RWPE1 (cell line): ENCODE measurements around the gene AAR2.

Experiments used
- CTCF ChIA-PET: fragments of 350-600 bp; sonication (Branson Sonifier 250); formaldehyde crosslinking; extraction: SDS; loops from one replicate; lab custom pipeline; 2021; lab: Yijun Ruan, JAX
- POLR2A ChIA-PET: fragments of 400-600 bp; formaldehyde crosslinking; extraction: SDS; loops from one replicate; lab custom pipeline; 2020; ENCODE audit warnings: antibody characterized with exemption; ENCODE audit not compliant: low non-redundant PET; lab: Yijun Ruan, JAX
- DNase-seq: peaks from one replicate; pipeline ENCODE4 v3.0.0; 2012; ENCODE audit warnings: low spot score
- H3K27ac ChIP-seq: fragments of 450-650 bp; 2 replicates; pipeline ENCODE4 v1.5.1; 2017
- CTCF ChIP-seq: fragments of 450-650 bp; conservative IDR thresholded peaks from 2 replicates; pipeline ENCODE4 v1.5.1; 2017; ENCODE audit warnings: low read depth, mild to moderate bottlenecking

The AAR2 gene

GRCh38 chr20:36264426-36265246 lies 28.4 kb downstream of the AAR2 start:
- DNase-seq = no peak
- ChIA-PET CTCF (interaction anchor here (0.7 to 2.1 kb wide), 2 partner anchors 9 to 236 kb away, joined by 3 to 8 read pairs; no protein-coding TSS in a partner anchor), POLR2A (no interaction called here)
- no peak for TF ChIP-seq CTCF
- H3K27ac ChIP-seq = no peak overlapping the region

GRCh38 chr20:36266189-36266588 lies 29.9 kb downstream of the AAR2 start:
- H3K27ac ChIP-seq = no peak overlapping the region
- CTCF ChIA-PET = interaction anchor here (0.6 kb wide), 2 partner anchors 334 to 896 kb away, joined by 3 to 4 read pairs; no protein-coding TSS in a partner anchor
- no peak for DNase-seq
- POLR2A ChIA-PET = no interaction called here
- TF ChIP-seq CTCF = no peak

- no peak overlapping the region for H3K27ac ChIP-seq
- TF ChIP-seq CTCF = no peak
- CTCF ChIA-PET = interaction anchor here (0.5 to 2.1 kb wide), 8 partner anchors 9 to 828 kb away, joined by 3 to 11 read pairs (median 4); partner anchors contain the start of gene RBL1
- DNase-seq = no peak
- POLR2A ChIA-PET = no interaction called here
Observed at GRCh38 chr20:36267605-36268381, 31.5 kb downstream of the AAR2 start.

GRCh38 chr20:36268440-36269342 lies 32.4 kb downstream of the AAR2 start:
- POLR2A ChIA-PET = no interaction called here
- no peak for DNase-seq
- no peak for TF ChIP-seq CTCF
- no peak overlapping the region for H3K27ac ChIP-seq
- CTCF ChIA-PET = interaction anchor here (0.5 to 2.1 kb wide), 9 partner anchors 11 to 1063 kb away, joined by 3 to 11 read pairs (median 4); partner anchors contain the start of gene RBL1

GRCh38 chr20:36269507-36269906 lies 33.2 kb downstream of the AAR2 start:
- CTCF ChIA-PET = interaction anchor here (1.1 to 2.1 kb wide), 2 partner anchors 11 to 170 kb away, joined by 3 to 11 read pairs; no protein-coding TSS in a partner anchor
- TF ChIP-seq CTCF = no peak
- DNase-seq = no peak
- POLR2A ChIA-PET = no interaction called here
- no peak overlapping the region for H3K27ac ChIP-seq
